ENCODE results near the gene NUDT3.
"Not testable (repeated sequence)": the region's sequence is repeated elsewhere in the genome, so short reads cannot be mapped to it uniquely, and the experiment has no call there.

The NUDT3 gene

GRCh38 chr6:34378470-34378869, 14.0 kb downstream of the NUDT3 start:
- Histone ChIP-seq H3K4me1 (ENCODE audit: control insufficient read depth in 1 of 2, insufficient read depth in 1 of 2, low read depth in 1 of 2, low read length in 1 of 2) (peaks cover 18 to 22% of the 10 kb centered on the region in 2 experiments), H3K36me3 (no peaks in the 10 kb centered on the region), H3K27me3 (no peaks in the 10 kb centered on the region), H3K9me3 (no peaks in the 10 kb centered on the region), H3K4me3 (ENCODE audit: low read depth in 1 of 2, low read length in 1 of 2) (no peak overlapping the region), H3K27ac (no peak overlapping the region)
- TF ChIP-seq, protein P1, sequence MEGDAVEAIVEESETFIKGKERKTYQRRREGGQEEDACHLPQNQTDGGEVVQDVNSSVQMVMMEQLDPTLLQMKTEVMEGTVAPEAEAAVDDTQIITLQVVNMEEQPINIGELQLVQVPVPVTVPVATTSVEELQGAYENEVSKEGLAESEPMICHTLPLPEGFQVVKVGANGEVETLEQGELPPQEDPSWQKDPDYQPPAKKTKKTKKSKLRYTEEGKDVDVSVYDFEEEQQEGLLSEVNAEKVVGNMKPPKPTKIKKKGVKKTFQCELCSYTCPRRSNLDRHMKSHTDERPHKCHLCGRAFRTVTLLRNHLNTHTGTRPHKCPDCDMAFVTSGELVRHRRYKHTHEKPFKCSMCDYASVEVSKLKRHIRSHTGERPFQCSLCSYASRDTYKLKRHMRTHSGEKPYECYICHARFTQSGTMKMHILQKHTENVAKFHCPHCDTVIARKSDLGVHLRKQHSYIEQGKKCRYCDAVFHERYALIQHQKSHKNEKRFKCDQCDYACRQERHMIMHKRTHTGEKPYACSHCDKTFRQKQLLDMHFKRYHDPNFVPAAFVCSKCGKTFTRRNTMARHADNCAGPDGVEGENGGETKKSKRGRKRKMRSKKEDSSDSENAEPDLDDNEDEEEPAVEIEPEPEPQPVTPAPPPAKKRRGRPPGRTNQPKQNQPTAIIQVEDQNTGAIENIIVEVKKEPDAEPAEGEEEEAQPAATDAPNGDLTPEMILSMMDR (IDR thresholded peaks at IDR 0.05): no peak

DNA sequence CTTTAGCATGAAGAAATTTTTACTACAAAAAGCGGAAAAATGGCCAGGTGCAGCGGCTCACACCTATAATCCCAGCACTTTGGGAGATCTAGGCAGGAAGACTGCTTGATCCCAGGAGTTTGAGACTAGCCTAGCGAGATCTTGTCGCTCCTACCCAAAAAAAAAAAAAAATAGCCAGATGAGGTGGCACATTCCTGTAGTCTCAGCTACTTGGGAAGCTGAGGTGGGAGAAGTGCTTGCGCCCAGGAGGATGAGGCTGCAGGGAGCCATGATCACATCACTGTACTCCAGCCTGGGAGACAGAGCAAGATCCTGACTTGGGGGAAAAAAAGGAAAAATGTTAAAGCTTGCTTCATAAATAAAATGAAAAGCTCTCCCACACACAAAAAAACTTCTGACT, 14.5 kb downstream of the NUDT3 start:
- Histone ChIP-seq H3K36me3 (no peaks in the 10 kb centered on the region), H3K4me1 (ENCODE audit: control insufficient read depth in 1 of 2, insufficient read depth in 1 of 2, low read depth in 1 of 2, low read length in 1 of 2) (peaks cover 18 to 25% of the 10 kb centered on the region in 2 experiments), H3K4me3 (ENCODE audit: low read depth in 1 of 2, low read length in 1 of 2) (no peak overlapping the region), H3K9me3 (no peaks in the 10 kb centered on the region), H3K27me3 (no peaks in the 10 kb centered on the region), H3K27ac (no peak overlapping the region)
- TF ChIP-seq, protein P1 (IDR thresholded peaks at IDR 0.05): no peak

- not testable (repeated sequence) for H3K27ac ChIP-seq; H3K36me3 ChIP-seq; H3K27me3 ChIP-seq; H3K9me3 ChIP-seq; H3K4me3 ChIP-seq (ENCODE audit: low read depth in 1 of 2, low read length in 1 of 2)
- peaks cover 18 to 23% of the 10 kb centered on the region in 2 experiments for H3K4me1 ChIP-seq (ENCODE audit: control insufficient read depth in 1 of 2, insufficient read depth in 1 of 2, low read depth in 1 of 2, low read length in 1 of 2)
Measured at GRCh38 chr6:34377571-34377970, 14.9 kb downstream of the NUDT3 start.

GRCh38 chr6:34375833-34376232, 16.6 kb downstream of the NUDT3 start:
- peak overlapping the region; percentile 83 for H3K27ac ChIP-seq
- TF ChIP-seq, protein P1 (IDR thresholded peaks at IDR 0.05): no peak
- H3K4me1 ChIP-seq (ENCODE audit: control insufficient read depth in 1 of 2, insufficient read depth in 1 of 2, low read depth in 1 of 2, low read length in 1 of 2): peaks cover 26 to 33% of the 10 kb centered on the region in 2 experiments
- H3K36me3 ChIP-seq: no peaks in the 10 kb centered on the region
- no peak overlapping the region for H3K4me3 ChIP-seq (ENCODE audit: low read depth in 1 of 2, low read length in 1 of 2)
- no peaks in the 10 kb centered on the region for H3K9me3 ChIP-seq
- no peaks in the 10 kb centered on the region for H3K27me3 ChIP-seq

GRCh38 chr6:34374508-34374907, 18.0 kb downstream of the NUDT3 start:
- peak overlapping the region; percentile 83 for H3K27ac ChIP-seq
- peak overlapping the region in 1 of 2 experiments; percentile 22 for H3K4me3 ChIP-seq (ENCODE audit: low read depth in 1 of 2, low read length in 1 of 2)
- no peaks in the 10 kb centered on the region for H3K27me3 ChIP-seq
- H3K4me1 ChIP-seq (ENCODE audit: control insufficient read depth in 1 of 2, insufficient read depth in 1 of 2, low read depth in 1 of 2, low read length in 1 of 2): peaks cover 39 to 46% of the 10 kb centered on the region in 2 experiments
- TF ChIP-seq, protein P1 (IDR thresholded peaks at IDR 0.05): no peak
- H3K9me3 ChIP-seq: no peaks in the 10 kb centered on the region
- H3K36me3 ChIP-seq: no peaks in the 10 kb centered on the region

DNA sequence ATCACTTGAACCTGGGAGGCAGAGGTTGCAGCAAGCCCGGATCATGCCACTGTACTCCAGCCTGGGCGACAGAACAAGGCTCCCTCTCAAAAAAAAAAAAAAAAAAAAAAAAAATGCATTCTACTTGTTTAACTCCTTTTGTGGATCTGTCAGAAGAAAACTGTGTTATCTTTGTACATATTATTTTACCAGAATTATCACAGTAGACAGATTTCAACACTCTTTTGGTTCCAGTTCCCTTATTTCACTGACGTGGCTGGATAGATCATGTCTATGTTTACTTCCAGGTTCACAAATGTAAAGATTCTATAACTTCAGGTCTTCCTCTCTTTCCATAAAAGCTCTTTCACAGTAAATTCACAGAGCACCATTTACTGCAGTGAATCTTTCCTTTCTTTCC, 18.4 kb downstream of the NUDT3 start:
- Histone ChIP-seq H3K36me3 (no peaks in the 10 kb centered on the region), H3K27ac (peak overlapping the region; percentile 83), H3K4me3 (ENCODE audit: low read depth in 1 of 2, low read length in 1 of 2) (peak overlapping the region in 1 of 2 experiments; percentile 22), H3K27me3 (no peaks in the 10 kb centered on the region), H3K9me3 (no peaks in the 10 kb centered on the region), H3K4me1 (ENCODE audit: control insufficient read depth in 1 of 2, insufficient read depth in 1 of 2, low read depth in 1 of 2, low read length in 1 of 2) (peaks cover 41 to 49% of the 10 kb centered on the region in 2 experiments)
- TF ChIP-seq, protein P1 (IDR thresholded peaks at IDR 0.05): no peak
